HG02970 (cell line): ENCODE results near the gene PIK3R1.

Experiments
- ATAC-seq: cut with Tn5 transposase; IDR thresholded peaks from one replicate; pipeline ENCODE4 v1.9.1; 2021; ENCODE audit warnings: mild to moderate bottlenecking, moderate library complexity, moderate number of reproducible peaks; ENCODE audit not compliant: unreplicated experiment, low FRiP score

The PIK3R1 gene

GRCh38 chr5:68267066-68267465 is 51.5 kb downstream of the PIK3R1 start:
- no peak for ATAC-seq

GRCh38 chr5:68268101-68268851 is 52.7 kb downstream of the PIK3R1 start:
- ATAC-seq, result no peak

GRCh38 chr5:68268852-68269130 is 53.2 kb downstream of the PIK3R1 start:
- ATAC-seq, result no peak

GRCh38 chr5:68269820-68270219 is 54.3 kb downstream of the PIK3R1 start:
- no peak for ATAC-seq

- ATAC-seq, result no peak
These were observed 54.9 kb downstream of the PIK3R1 start for GRCh38 chr5:68270399-68270975.

- no peak for ATAC-seq
These were observed 55.6 kb downstream of the PIK3R1 start for GRCh38 chr5:68271124-68271523.

- no peak for ATAC-seq
These were observed 56.7 kb downstream of the PIK3R1 start for GRCh38 chr5:68272289-68272688.

- ATAC-seq, result no peak
These were observed 58.3 kb downstream of the PIK3R1 start for GRCh38 chr5:68273717-68274409.

GRCh38 chr5:68274847-68275651 is 59.5 kb downstream of the PIK3R1 start:
- ATAC-seq, result no peak

GRCh38 chr5:68276740-68277139 is 61.2 kb downstream of the PIK3R1 start:
- ATAC-seq, result no peak

- no peak for ATAC-seq
These were observed 61.9 kb downstream of the PIK3R1 start for GRCh38 chr5:68277431-68277830.

GRCh38 chr5:68279984-68280383 is 64.4 kb downstream of the PIK3R1 start:
- ATAC-seq, result no peak

- no peak for ATAC-seq
These were observed 66.4 kb downstream of the PIK3R1 start for GRCh38 chr5:68282001-68282400.

GRCh38 chr5:68283766-68284165 is 68.2 kb downstream of the PIK3R1 start:
- no peak for ATAC-seq

- ATAC-seq, result no peak
These were observed 69.7 kb downstream of the PIK3R1 start for GRCh38 chr5:68285075-68285840.

- no peak for ATAC-seq
These were observed 70.5 kb downstream of the PIK3R1 start for GRCh38 chr5:68285851-68286611.

- ATAC-seq, result no peak
These were observed 71.0 kb downstream of the PIK3R1 start for GRCh38 chr5:68286612-68286912.

GRCh38 chr5:68287631-68287975 is 72.0 kb downstream of the PIK3R1 start:
- ATAC-seq, result no peak

- ATAC-seq, result peak; percentile 55
These were observed 72.6 kb downstream of the PIK3R1 start for GRCh38 chr5:68287976-68288706.
